Astrocyte of the spinal cord (primary cell): ENCODE measurements around the gene ABCC3.

Experiments
- DNase-seq: peaks from one replicate; pipeline ENCODE4 v3.0.0; 2011; ENCODE audit warnings: low read depth, low spot score
- H3K4me3 ChIP-seq: 2 replicates; pipeline ENCODE4 v1.5.1; 2011; ENCODE audit warnings: low read depth, mild to moderate bottlenecking, low read length, moderate library complexity
- CTCF ChIP-seq: IDR thresholded peaks from 2 replicates; pipeline ENCODE4 v1.5.1; 2012; ENCODE audit warnings: low read depth, mild to moderate bottlenecking, low read length, inconsistent platforms
- in situ Hi-C: cut with HindIII; loops from 2 replicates; pipeline ENCODE4 v1.10.0; 2017; ENCODE audit warnings: low sequenced_read_pairs

Gene ABCC3, protein sequence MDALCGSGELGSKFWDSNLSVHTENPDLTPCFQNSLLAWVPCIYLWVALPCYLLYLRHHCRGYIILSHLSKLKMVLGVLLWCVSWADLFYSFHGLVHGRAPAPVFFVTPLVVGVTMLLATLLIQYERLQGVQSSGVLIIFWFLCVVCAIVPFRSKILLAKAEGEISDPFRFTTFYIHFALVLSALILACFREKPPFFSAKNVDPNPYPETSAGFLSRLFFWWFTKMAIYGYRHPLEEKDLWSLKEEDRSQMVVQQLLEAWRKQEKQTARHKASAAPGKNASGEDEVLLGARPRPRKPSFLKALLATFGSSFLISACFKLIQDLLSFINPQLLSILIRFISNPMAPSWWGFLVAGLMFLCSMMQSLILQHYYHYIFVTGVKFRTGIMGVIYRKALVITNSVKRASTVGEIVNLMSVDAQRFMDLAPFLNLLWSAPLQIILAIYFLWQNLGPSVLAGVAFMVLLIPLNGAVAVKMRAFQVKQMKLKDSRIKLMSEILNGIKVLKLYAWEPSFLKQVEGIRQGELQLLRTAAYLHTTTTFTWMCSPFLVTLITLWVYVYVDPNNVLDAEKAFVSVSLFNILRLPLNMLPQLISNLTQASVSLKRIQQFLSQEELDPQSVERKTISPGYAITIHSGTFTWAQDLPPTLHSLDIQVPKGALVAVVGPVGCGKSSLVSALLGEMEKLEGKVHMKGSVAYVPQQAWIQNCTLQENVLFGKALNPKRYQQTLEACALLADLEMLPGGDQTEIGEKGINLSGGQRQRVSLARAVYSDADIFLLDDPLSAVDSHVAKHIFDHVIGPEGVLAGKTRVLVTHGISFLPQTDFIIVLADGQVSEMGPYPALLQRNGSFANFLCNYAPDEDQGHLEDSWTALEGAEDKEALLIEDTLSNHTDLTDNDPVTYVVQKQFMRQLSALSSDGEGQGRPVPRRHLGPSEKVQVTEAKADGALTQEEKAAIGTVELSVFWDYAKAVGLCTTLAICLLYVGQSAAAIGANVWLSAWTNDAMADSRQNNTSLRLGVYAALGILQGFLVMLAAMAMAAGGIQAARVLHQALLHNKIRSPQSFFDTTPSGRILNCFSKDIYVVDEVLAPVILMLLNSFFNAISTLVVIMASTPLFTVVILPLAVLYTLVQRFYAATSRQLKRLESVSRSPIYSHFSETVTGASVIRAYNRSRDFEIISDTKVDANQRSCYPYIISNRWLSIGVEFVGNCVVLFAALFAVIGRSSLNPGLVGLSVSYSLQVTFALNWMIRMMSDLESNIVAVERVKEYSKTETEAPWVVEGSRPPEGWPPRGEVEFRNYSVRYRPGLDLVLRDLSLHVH (N-terminal part only)

GRCh38 chr17:50634224-50634914, at the start of gene ABCC3:
TSS of gene ABCC3 (plus strand) at chr17:50634881. CDS start at chr17:50634937, 56 bp downstream.
- peak within 1 kb of the TSS; percentile 45 for H3K4me3 ChIP-seq
- no peak for DNase-seq
- TF ChIP-seq CTCF, result no peak
- in situ Hi-C loops, result no loop called here

DNA sequence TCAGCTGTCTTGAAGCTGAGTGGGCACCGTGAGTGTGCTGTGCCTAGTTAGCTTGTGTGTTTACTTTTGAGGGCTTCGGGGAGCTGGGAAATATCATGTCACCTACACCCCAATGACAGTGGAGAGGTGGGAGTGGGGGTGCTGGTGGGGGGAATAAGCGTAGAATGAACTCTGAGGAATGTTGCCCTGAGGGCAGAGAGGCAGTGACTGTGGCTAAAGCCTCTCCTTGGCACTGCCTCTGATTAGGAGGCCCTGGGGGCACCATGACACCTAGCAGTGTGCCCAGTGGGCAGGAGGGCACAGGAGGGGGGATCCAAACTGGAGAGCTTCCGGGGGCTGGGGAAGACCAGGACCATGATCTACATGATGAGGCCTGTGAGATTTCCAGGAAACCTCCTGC, 49.3 kb upstream of the ABCC3 start:
- DNase-seq, result no peak
- no peak for TF ChIP-seq CTCF
- no peak overlapping the region for H3K4me3 ChIP-seq
- in situ Hi-C loops, result no loop called here

GRCh38 chr17:50585891-50586290, 48.8 kb upstream of the ABCC3 start:
- no peak for DNase-seq
- no peak overlapping the region for H3K4me3 ChIP-seq
- TF ChIP-seq CTCF, result no peak
- in situ Hi-C loops, result no loop called here

DNA sequence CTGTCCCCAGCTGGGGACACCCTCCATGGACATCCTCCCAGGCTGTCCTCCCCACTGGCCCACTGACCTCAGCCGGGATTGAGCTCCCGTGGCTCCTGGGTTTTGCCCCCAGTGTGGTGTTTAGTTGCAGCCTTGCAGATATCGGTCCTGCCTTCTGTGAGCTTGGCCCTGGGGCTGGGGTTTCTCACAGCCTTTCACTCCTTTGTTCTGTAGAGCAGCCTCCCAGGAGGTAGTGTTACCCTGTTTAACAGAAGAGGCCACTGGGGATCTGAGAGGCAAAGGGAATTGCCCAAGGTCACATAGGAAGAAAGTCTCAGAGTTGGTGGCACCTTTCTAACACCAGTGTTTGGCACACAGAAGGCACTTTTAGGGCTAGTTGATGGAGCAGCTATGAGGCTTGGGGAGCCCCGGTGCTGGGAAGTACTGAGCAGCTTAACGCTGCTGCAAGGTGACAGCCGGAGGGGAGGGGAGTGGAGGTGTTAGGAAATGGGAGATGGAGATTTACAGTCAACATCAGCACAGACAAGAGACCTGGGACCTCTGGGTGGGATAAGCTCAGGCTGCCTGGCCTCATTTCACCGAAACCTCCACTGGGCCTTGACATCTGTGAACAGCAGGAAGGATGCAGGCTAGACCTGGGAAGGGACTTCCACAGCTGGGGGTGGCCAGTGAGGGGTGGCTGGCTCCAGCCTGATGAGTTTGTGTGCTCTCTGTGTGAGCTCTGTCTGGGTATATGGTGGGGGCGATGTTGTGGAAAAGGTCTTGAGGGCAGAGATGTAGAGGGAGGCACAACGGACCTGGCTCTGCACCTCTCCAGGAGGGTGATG, 48.0 kb upstream of the ABCC3 start:
- H3K4me3 ChIP-seq, result no peak overlapping the region
- DNase-seq, result no peak
- no peak for TF ChIP-seq CTCF
- in situ Hi-C loops, result no loop called here

DNA sequence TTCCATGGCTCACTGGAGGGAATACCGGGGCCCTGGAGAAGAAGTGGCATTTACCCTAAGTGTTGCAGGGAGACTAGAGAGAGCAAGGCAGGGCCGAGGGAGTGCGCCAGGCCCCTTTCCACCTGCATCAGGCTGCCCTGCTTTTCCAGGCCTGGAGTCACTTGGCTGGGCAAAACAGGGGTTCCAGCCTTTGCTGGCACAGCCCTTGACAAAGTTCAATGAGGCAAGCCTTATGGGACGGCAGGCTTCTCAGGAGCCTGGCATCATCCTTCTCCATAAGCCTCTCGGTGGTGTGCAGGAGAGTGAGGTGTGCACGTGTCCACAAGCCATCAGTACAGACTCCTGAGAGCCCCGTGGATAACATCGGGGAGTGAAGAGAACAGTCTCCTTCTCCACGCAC, 47.1 kb upstream of the ABCC3 start:
- in situ Hi-C loops, result no loop called here
- no peak for DNase-seq
- no peak for TF ChIP-seq CTCF
- no peak overlapping the region for H3K4me3 ChIP-seq
